HUES48 (cell line): ENCODE measurements around the gene FAM219B.
"Not testable (repeated sequence)": the region's sequence is repeated elsewhere in the genome, so short reads cannot be mapped to it uniquely, and the experiment has no call there.

Source experiments
- H3K27ac ChIP-seq: one replicate; pipeline ENCODE4 v1.7.0; 2013; ENCODE audit warnings: low read depth, low read length, inconsistent platforms
- H3K27me3 ChIP-seq: 2 replicates; pipeline ENCODE4 v1.6.1; 2013; ENCODE audit warnings: mild to moderate bottlenecking, low read length; ENCODE audit not compliant: control insufficient read depth, insufficient read depth
- H3K36me3 ChIP-seq: 2 replicates; pipeline ENCODE4 v1.6.1; 2013; ENCODE audit warnings: low read length; ENCODE audit not compliant: control insufficient read depth, insufficient read depth
- H3K4me1 ChIP-seq: 2 replicates; pipeline ENCODE4 v1.6.1; 2013; ENCODE audit warnings: mild to moderate bottlenecking, low read length; ENCODE audit not compliant: control insufficient read depth, insufficient read depth
- H3K4me3 ChIP-seq: 2 replicates; pipeline ENCODE4 v1.5.1; 2013; ENCODE audit warnings: mild to moderate bottlenecking, low read depth, low read length
- H3K9ac ChIP-seq: 2 replicates; pipeline ENCODE4 v1.6.1; 2013; ENCODE audit warnings: mild to moderate bottlenecking, low read depth, low read length, moderate library complexity
- H3K9me3 ChIP-seq: 2 replicates; pipeline ENCODE4 v1.6.1; 2013; ENCODE audit warnings: low read length; ENCODE audit not compliant: control insufficient read depth, insufficient read depth

Gene FAM219B

DNA sequence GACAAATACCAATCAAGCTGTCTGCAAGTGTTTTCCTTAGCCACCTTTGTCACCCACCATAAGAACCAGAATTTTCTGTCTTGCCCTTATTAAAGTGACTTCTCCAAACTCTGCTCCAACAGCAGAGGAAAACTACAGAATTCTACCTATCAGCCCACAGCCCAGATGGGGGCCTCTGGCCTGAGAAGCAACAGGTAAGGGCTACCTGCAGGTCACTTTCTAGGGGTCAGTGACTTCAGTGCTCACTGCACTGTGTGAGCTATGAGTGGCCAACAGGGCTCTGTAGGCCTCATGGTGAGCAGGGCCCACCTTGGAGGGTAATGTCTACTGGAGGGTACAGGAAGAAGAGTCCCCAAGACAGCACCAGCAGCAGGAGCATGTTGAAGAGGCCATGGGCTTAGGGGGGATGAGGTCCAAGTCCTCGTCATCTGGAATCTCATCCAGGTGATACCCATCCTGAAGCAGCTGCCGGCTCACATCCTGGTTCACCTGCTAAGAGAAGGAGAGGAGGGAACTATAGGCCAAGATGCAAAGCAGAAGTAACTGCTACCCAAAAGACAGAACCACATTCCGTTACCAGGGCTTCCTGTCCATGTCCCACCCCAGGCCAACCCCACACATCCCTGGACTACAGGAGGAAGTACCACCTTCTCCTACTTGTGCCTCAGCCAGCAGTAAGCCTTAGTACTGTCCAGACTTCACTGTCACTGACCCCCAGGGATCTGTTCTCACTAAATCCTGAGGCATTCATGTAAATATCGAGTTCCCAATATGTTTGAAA, 4.2 kb downstream of the FAM219B start:
- Histone ChIP-seq H3K9ac (no peak overlapping the region), H3K4me1 (0 out of 2 replicates have a peak, but pooled peaks cover 3% of the 10 kb centered on the region), H3K27me3 (no peaks in the 10 kb centered on the region), H3K4me3 (no peak overlapping the region), H3K27ac (no peak overlapping the region), H3K9me3 (no peaks in the 10 kb centered on the region), H3K36me3 (peaks cover 68% of the 10 kb centered on the region)

DNA sequence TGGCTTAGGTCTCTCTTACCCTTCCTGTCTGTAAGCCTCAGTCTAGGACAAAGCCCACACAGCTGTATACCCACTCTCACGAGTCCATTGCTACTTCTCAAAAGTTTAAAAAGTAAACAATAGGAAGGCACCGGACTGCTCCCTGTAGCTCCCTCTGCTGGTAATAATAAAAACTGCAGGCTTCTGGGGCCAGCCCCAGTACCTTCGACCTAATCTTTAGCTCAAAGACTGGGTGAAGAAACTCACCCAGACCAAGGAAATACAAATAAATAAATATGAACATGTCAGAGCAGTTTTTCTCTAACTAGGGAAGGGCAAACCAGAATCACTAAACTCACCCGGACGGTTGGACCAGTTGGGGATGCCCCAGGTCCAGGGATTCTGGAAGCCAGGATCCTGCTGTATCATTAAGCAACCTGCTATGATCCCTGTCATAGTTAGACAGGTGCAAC, 5.0 kb downstream of the FAM219B start:
- H3K4me1 ChIP-seq = 0 out of 2 replicates have a peak, but pooled peaks cover 3% of the 10 kb centered on the region
- no peak overlapping the region for H3K4me3 ChIP-seq
- no peaks in the 10 kb centered on the region for H3K9me3 ChIP-seq
- H3K27ac ChIP-seq = peak overlapping the region; percentile 3
- no peaks in the 10 kb centered on the region for H3K27me3 ChIP-seq
- H3K36me3 ChIP-seq = peaks cover 71% of the 10 kb centered on the region
- H3K9ac ChIP-seq = no peak overlapping the region

DNA sequence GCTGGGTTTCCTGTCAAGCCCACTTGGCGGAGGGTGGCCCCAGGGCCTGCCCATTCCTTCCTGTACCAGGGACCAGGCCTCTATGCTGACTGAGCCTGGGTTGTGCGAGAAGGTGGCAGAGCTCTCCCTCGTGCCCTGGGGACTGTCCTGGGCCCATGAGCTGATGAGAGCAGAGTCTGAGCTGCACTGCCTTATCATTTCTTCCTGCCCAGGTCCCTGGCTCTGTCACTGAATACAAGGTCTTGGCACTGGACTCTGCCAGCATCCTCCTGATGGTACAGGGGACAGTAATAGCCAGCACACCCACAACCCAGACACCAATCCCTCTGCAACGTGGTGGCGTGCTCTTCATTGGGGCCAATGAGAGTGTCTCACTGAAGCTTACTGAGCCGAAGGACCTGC, 9.3 kb downstream of the FAM219B start:
- H3K4me1 ChIP-seq = no peaks in the 10 kb centered on the region
- no peak overlapping the region for H3K4me3 ChIP-seq
- H3K27ac ChIP-seq = no peak overlapping the region
- H3K27me3 ChIP-seq = no peaks in the 10 kb centered on the region
- H3K9ac ChIP-seq = no peak overlapping the region
- H3K36me3 ChIP-seq = peaks cover 65% of the 10 kb centered on the region
- H3K9me3 ChIP-seq = no peaks in the 10 kb centered on the region

DNA sequence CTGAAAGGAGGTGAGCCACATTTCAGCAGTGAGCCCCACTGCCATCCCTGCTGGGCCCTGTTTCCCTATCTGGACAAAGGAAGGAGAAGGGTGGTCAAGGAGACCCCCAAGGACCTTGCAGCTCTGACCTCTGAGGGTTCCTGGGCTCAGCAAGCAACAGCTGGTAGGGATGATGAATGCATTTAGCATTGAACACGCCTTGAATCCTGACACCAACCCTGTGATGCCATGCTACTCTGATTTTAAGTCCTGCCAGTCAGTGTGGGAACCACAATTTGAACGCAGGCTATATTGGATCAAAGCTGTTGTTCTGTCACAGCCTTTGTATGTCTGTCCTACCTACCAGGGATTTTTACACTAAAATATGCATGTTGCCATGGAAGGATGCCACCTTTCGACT, 10.3 kb downstream of the FAM219B start:
- H3K9ac ChIP-seq = no peak overlapping the region
- H3K36me3 ChIP-seq = peaks cover 65% of the 10 kb centered on the region
- no peaks in the 10 kb centered on the region for H3K27me3 ChIP-seq
- no peak overlapping the region for H3K27ac ChIP-seq
- no peaks in the 10 kb centered on the region for H3K4me1 ChIP-seq
- no peaks in the 10 kb centered on the region for H3K9me3 ChIP-seq
- H3K4me3 ChIP-seq = no peak overlapping the region

DNA sequence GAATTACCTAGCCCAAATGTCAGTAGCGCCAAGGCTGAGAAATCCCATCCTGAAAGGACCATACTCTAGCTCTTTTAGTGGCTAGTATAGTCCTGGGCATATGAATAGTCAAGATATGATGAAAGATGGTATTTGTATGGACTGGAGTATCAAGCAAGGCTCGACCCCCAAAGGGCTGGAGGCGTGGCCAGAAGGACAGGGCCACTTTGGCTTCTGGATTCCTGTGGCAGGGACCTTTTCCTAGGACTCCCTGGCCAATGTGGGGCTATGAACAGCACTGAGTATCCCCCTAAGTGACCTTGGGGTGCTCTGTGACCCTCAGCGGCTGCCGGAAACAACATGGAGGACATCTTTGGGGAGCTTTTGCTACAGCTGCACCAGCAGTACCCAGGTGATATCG, 10.8 kb downstream of the FAM219B start:
- Histone ChIP-seq H3K36me3 (peaks cover 63% of the 10 kb centered on the region), H3K27me3 (no peaks in the 10 kb centered on the region), H3K4me1 (no peaks in the 10 kb centered on the region), H3K9me3 (no peaks in the 10 kb centered on the region), H3K4me3 (no peak overlapping the region), H3K9ac (no peak overlapping the region), H3K27ac (no peak overlapping the region)

DNA sequence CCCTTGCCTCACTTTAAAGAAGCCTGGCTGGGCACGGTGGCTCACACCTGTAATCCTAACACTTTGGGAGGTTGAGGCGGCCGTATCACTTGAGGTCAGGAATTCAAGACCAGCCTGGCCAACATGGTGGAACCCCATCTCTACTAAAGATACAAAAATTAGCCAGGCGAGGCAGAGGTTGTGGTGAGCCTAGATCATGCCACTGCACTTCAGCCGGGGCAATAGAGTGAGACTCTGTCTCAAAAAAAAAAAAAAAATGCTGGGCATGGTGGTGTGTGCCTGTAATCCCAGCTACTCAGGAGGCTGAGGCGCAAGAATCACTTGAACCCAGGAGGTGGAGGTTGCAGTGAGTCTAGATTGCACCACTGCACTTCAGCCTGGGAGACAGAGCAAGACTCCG, 12.3 kb downstream of the FAM219B start:
- H3K4me1 ChIP-seq, H3K9me3 ChIP-seq, H3K9ac ChIP-seq, H3K27me3 ChIP-seq, H3K27ac ChIP-seq, H3K4me3 ChIP-seq: not testable (repeated sequence)
- peaks cover 48% of the 10 kb centered on the region for H3K36me3 ChIP-seq

DNA sequence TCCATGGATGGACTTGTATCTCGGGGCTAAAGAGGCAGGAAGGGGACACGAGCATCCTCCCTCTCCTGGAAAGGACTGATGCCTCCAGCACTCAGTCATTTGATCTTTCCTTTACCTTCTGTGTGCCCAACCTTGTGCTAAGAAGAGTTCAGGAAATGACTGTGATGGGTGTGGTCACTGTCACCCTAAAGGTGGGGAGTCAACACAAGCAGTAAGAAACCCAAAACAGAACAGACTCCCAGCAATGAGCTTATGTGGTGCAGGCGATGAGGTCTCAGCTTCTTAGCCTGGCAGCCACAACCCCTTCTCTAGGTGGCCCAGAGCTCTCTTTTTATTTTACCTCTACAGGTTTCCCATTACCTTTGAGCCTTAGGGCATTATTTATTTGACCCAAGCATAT, 13.0 kb downstream of the FAM219B start:
- Histone ChIP-seq H3K27ac (no peak overlapping the region), H3K4me1 (no peaks in the 10 kb centered on the region; the same call in 1 of the 2 replicates), H3K27me3 (no peaks in the 10 kb centered on the region), H3K4me3 (no peak overlapping the region), H3K9ac (no peak overlapping the region), H3K9me3 (no peaks in the 10 kb centered on the region), H3K36me3 (peaks cover 41% of the 10 kb centered on the region)

DNA sequence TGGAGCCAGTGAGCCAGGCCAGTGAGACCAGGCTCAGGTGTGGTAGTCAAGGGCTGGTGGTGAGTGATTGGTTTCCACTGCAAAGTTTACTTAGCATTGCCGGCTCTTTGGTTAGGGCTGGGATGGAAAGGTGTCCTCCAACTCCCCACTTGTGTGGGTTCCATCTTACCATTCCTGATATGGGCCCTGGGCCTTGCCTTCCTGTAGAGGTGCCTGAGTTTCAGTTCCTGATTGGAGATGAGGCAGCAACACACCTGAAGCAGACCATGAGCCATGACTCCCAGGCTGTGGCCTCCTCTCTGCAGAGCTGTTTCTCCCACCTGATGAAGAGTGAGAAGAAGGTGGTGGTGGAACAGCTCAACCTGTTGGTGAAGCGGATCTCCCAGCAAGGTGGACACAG, 13.7 kb downstream of the FAM219B start:
- no peak overlapping the region for H3K4me3 ChIP-seq
- peaks cover 37% of the 10 kb centered on the region for H3K36me3 ChIP-seq
- no peaks in the 10 kb centered on the region for H3K27me3 ChIP-seq
- no peak overlapping the region for H3K9ac ChIP-seq
- H3K4me1 ChIP-seq = no peaks in the 10 kb centered on the region; the same call in 1 of the 2 replicates
- no peaks in the 10 kb centered on the region for H3K9me3 ChIP-seq
- no peak overlapping the region for H3K27ac ChIP-seq

DNA sequence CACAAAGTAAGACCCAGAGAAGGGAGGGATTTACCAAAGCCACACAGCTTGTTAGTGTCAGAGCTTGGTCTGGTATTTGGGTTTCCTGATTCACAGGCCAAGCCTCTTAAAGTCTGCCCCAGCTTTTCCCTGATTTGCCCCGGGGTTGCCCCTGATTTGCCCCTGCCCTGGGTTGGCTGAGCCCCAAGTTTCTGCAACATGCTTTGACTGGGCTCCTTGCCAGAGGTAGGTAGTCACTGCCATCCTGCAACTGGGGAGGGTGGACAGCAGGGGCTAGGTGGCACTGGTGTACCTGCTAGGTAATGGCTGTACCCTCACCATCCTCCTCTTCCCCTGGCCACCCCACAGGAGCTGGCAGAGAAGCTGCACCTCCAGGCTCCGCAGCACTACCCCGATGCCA, 14.3 kb downstream of the FAM219B start:
- H3K27me3 ChIP-seq = no peaks in the 10 kb centered on the region
- H3K9ac ChIP-seq = no peak overlapping the region
- H3K9me3 ChIP-seq = no peaks in the 10 kb centered on the region
- peaks cover 35% of the 10 kb centered on the region for H3K36me3 ChIP-seq
- no peaks in the 10 kb centered on the region; the same call in 1 of the 2 replicates for H3K4me1 ChIP-seq
- H3K4me3 ChIP-seq = no peak overlapping the region
- no peak overlapping the region for H3K27ac ChIP-seq

DNA sequence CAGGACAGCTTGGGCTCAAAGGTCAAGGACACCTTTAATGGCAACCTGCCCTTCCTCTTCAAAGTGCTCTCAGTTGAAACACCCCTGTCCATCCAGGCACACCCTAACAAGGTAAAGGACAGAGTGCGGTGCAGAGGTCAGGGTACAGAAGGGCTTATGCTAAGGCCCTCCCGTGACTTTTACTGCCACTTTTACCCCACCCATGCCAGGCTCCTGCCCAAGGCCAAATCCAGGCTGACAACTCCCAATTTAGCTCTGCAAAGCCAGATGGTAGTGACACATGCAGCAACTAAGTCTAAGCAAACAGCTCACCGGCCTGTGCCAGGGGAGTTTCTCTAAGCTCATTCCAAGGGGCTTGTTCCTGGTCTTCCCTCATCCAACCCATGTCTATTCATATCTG, 15.2 kb downstream of the FAM219B start:
- no peaks in the 10 kb centered on the region for H3K9me3 ChIP-seq
- H3K27ac ChIP-seq = no peak overlapping the region
- H3K9ac ChIP-seq = no peak overlapping the region
- H3K36me3 ChIP-seq = peaks cover 31% of the 10 kb centered on the region
- no peaks in the 10 kb centered on the region for H3K27me3 ChIP-seq
- no peaks in the 10 kb centered on the region; the same call in 1 of the 2 replicates for H3K4me1 ChIP-seq
- H3K4me3 ChIP-seq = no peak overlapping the region

DNA sequence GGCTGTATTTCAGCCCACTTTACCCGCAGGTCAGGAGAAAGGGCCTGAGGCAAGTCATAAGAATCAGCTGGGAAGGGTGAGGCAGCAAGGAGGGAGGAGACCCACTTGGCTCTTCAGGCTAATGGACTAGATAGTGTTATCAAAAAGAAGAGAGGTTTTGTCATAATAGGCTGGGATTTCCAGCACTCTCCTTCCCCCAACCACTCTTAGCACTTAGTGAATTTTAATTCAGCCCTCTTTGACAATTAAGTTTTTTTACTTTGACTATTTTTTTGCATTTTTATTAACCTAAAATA, 16.0 kb downstream of the FAM219B start:
- H3K27ac ChIP-seq = peak overlapping the region; percentile 25
- H3K9ac ChIP-seq = peak overlapping the region; percentile 80
- no peaks in the 10 kb centered on the region for H3K27me3 ChIP-seq
- no peaks in the 10 kb centered on the region; the same call in 1 of the 2 replicates for H3K4me1 ChIP-seq
- H3K36me3 ChIP-seq = peaks cover 26% of the 10 kb centered on the region
- H3K9me3 ChIP-seq = no peaks in the 10 kb centered on the region
- H3K4me3 ChIP-seq = peak overlapping the region; percentile 76
